ENCODE measurements around the gene ZFYVE21. TPM values are rescaled to one million over a fixed set of nuclear protein-coding genes. Genes with fewer than 3 reads are reported as not detected.

The ZFYVE21 gene
- total RNA-seq, 1 experiment from 2014 or later: 59.7 TPM

GRCh38 chr14:103782376-103782775, 66.8 kb downstream of the ZFYVE21 start (continued):
- TF ChIP-seq, protein P1, sequence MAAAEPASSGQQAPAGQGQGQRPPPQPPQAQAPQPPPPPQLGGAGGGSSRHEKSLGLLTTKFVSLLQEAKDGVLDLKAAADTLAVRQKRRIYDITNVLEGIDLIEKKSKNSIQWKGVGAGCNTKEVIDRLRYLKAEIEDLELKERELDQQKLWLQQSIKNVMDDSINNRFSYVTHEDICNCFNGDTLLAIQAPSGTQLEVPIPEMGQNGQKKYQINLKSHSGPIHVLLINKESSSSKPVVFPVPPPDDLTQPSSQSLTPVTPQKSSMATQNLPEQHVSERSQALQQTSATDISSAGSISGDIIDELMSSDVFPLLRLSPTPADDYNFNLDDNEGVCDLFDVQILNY (CRISPR knock-in tag; IDR thresholded peaks at IDR 0.05): no peak
- TF ChIP-seq ZNF263 (CRISPR knock-in tag; IDR thresholded peaks at IDR 0.05; ENCODE audit: low read depth) (no peak), FOXJ3 (CRISPR knock-in tag; IDR thresholded peaks at IDR 0.05; ENCODE audit: borderline replicate concordance) (no peak)
- TF ChIP-seq, protein P2, sequence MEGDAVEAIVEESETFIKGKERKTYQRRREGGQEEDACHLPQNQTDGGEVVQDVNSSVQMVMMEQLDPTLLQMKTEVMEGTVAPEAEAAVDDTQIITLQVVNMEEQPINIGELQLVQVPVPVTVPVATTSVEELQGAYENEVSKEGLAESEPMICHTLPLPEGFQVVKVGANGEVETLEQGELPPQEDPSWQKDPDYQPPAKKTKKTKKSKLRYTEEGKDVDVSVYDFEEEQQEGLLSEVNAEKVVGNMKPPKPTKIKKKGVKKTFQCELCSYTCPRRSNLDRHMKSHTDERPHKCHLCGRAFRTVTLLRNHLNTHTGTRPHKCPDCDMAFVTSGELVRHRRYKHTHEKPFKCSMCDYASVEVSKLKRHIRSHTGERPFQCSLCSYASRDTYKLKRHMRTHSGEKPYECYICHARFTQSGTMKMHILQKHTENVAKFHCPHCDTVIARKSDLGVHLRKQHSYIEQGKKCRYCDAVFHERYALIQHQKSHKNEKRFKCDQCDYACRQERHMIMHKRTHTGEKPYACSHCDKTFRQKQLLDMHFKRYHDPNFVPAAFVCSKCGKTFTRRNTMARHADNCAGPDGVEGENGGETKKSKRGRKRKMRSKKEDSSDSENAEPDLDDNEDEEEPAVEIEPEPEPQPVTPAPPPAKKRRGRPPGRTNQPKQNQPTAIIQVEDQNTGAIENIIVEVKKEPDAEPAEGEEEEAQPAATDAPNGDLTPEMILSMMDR (IDR thresholded peaks at IDR 0.05): no peak
- TF ChIP-seq, protein P3, sequence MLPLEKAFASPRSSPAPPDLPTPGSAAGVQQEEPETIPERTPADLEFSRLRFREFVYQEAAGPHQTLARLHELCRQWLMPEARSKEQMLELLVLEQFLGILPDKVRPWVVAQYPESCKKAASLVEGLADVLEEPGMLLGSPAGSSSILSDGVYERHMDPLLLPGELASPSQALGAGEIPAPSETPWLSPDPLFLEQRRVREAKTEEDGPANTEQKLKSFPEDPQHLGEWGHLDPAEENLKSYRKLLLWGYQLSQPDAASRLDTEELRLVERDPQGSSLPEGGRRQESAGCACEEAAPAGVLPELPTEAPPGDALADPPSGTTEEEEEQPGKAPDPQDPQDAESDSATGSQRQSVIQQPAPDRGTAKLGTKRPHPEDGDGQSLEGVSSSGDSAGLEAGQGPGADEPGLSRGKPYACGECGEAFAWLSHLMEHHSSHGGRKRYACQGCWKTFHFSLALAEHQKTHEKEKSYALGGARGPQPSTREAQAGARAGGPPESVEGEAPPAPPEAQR (CRISPR knock-in tag; IDR thresholded peaks at IDR 0.05): no peak

Other genes with a start within 250 kb of the ZFYVE21 start
- 529 to 555 TPM (median 531 TPM) in 3 replicates for gene CKB, start 193.0 kb upstream of the ZFYVE21 start, total RNA-seq (2021)
- gene TRMT61A, start 186.6 kb upstream of the ZFYVE21 start, total RNA-seq (2021): 11.8 to 15.5 TPM (median 12.3 TPM) in 3 replicates
- gene BAG5, start 153.2 kb upstream of the ZFYVE21 start, total RNA-seq (2021): 23.9 to 29.2 TPM (median 24.8 TPM) in 3 replicates
- 34.7 to 36.7 TPM (median 36.4 TPM) in 3 replicates for gene COA8, start 152.8 kb upstream of the ZFYVE21 start, total RNA-seq (2021)
- gene KLC1, start 86.6 kb upstream of the ZFYVE21 start, total RNA-seq (2021): 134 to 171 TPM (median 147 TPM) in 3 replicates
- gene XRCC3, start 359 bp upstream of the ZFYVE21 start, total RNA-seq (2021): 46.7 to 51.4 TPM (median 50.5 TPM) in 3 replicates
- 9.3 to 10.3 TPM (median 10.0 TPM) in 3 replicates for gene PPP1R13B, start 131.8 kb downstream of the ZFYVE21 start, total RNA-seq (2021)
- 0.05 to 0.17 TPM in 2 of 3 replicates, not detected in the other for gene TDRD9, start 212.6 kb downstream of the ZFYVE21 start, total RNA-seq (2021)
- gene RD3L, start 226.7 kb downstream of the ZFYVE21 start, total RNA-seq (2021): not detected in 3 replicates